ENCODE data around the gene ALX1. TPM values are rescaled to one million over a fixed set of nuclear protein-coding genes. Genes with fewer than 3 reads are reported as not detected.

ALX1 gene
- total RNA-seq, 1 experiment from 2014 or later, result 0.74 TPM

GRCh38 chr12:85308374-85308773, 28.4 kb downstream of the ALX1 start:
- no peak for ATAC-seq
- Mint-ChIP-seq H3K4me1 (peaks cover 15% of the 10 kb centered on the region), H3K36me3 (no peaks in the 10 kb centered on the region), H3K27ac (no peak overlapping the region), H3K27me3 (ENCODE audit: low read depth) (no peaks in the 10 kb centered on the region), H3K9me3 (peaks cover 4% of the 10 kb centered on the region; the same call in 1 of the 2 replicates), H3K4me3 (no peak overlapping the region)
- TF ChIP-seq GABPB1 (CRISPR knock-in tag; IDR thresholded peaks at IDR 0.05), result no peak
- POLR2A ChIA-PET, result no interaction called here
- CTCF ChIA-PET, result no interaction called here
- no peak for DNase-seq (ENCODE audit: low spot score)

- H3K4me1 Mint-ChIP-seq, result peaks cover 15% of the 10 kb centered on the region
- H3K27me3 Mint-ChIP-seq (ENCODE audit: low read depth), result no peaks in the 10 kb centered on the region
- ATAC-seq, result no peak
- DNase-seq (ENCODE audit: low spot score), result no peak
- TF ChIP-seq FOXP4 (CRISPR knock-in tag; IDR thresholded peaks at IDR 0.05) (no peak), ZNF396 (CRISPR knock-in tag; IDR thresholded peaks at IDR 0.05; ENCODE audit: borderline replicate concordance) (no peak), ZNF512 (CRISPR knock-in tag; IDR thresholded peaks at IDR 0.05; ENCODE audit: borderline replicate concordance) (no peak), STAT6 (CRISPR knock-in tag; conservative IDR thresholded peaks at IDR 0.05; ENCODE audit: low read depth) (no peak), HMGA2 (CRISPR knock-in tag; IDR thresholded peaks at IDR 0.05) (no peak), HMGXB4 (CRISPR knock-in tag; IDR thresholded peaks at IDR 0.05) (no peak), MXD4 (CRISPR knock-in tag; IDR thresholded peaks at IDR 0.05; ENCODE audit: borderline replicate concordance) (no peak)
- peaks cover 2% of the 10 kb centered on the region for H3K36me3 Mint-ChIP-seq
- CTCF ChIA-PET, result interaction anchor here (0.5 to 1.3 kb wide), 5 partner anchors 19 to 133 kb away, joined by 3 to 5 read pairs (median 3); no protein-coding TSS in a partner anchor
- H3K9me3 Mint-ChIP-seq, result peaks cover 8% of the 10 kb centered on the region
- no peak overlapping the region for H3K4me3 Mint-ChIP-seq
- no peak overlapping the region; the same call in 1 of the 2 replicates for H3K27ac Mint-ChIP-seq
- POLR2A ChIA-PET, result no interaction called here
Measured at GRCh38 chr12:85309125-85309566, 29.1 kb downstream of the ALX1 start.

- Mint-ChIP-seq H3K27me3 (ENCODE audit: low read depth) (no peaks in the 10 kb centered on the region), H3K9me3 (peaks cover 8% of the 10 kb centered on the region), H3K27ac (no peak overlapping the region), H3K36me3 (peaks cover 2% of the 10 kb centered on the region), H3K4me3 (no peak overlapping the region), H3K4me1 (peaks cover 15% of the 10 kb centered on the region)
- POLR2A ChIA-PET, result no interaction called here
- no peak for TF ChIP-seq SP1 (CRISPR knock-in tag; conservative IDR thresholded peaks at IDR 0.05)
- no peak for TF ChIP-seq PREB (CRISPR knock-in tag; IDR thresholded peaks at IDR 0.05; ENCODE audit: borderline replicate concordance)
- TF ChIP-seq ZNF423 (CRISPR knock-in tag; IDR thresholded peaks at IDR 0.05), result no peak
- no peak for TF ChIP-seq STAT6 (CRISPR knock-in tag; conservative IDR thresholded peaks at IDR 0.05; ENCODE audit: low read depth)
- no peak for TF ChIP-seq ARID4B (CRISPR knock-in tag; IDR thresholded peaks at IDR 0.05; ENCODE audit: borderline replicate concordance)
- no peak for TF ChIP-seq ZNF263 (CRISPR knock-in tag; IDR thresholded peaks at IDR 0.05; ENCODE audit: low read depth)
- no peak for TF ChIP-seq ZNF396 (CRISPR knock-in tag; IDR thresholded peaks at IDR 0.05; ENCODE audit: borderline replicate concordance)
- no peak for ATAC-seq
- CTCF ChIA-PET, result interaction anchor here (0.8 to 1.5 kb wide), 7 partner anchors 11 to 159 kb away, joined by 3 to 5 read pairs (median 3); no protein-coding TSS in a partner anchor
- DNase-seq (ENCODE audit: low spot score), result no peak
Measured at GRCh38 chr12:85310025-85310424, 30.0 kb downstream of the ALX1 start.

Measured in WTC11 (cell line).